Globus pallidus (tissue), 1 donor: ENCODE results near the gene TNPO3.

Experiments used
- DNase-seq: peaks from one replicate; pipeline ENCODE4 v3.0.0-alpha.2; 2015; ENCODE audit warnings: low spot score

TNPO3 gene

GRCh38 chr7:128906766-128907559 is 147.9 kb downstream of the TNPO3 start:
- DNase-seq, result no peak

GRCh38 chr7:128906001-128906765 is 148.7 kb downstream of the TNPO3 start:
- no peak for DNase-seq

DNA sequence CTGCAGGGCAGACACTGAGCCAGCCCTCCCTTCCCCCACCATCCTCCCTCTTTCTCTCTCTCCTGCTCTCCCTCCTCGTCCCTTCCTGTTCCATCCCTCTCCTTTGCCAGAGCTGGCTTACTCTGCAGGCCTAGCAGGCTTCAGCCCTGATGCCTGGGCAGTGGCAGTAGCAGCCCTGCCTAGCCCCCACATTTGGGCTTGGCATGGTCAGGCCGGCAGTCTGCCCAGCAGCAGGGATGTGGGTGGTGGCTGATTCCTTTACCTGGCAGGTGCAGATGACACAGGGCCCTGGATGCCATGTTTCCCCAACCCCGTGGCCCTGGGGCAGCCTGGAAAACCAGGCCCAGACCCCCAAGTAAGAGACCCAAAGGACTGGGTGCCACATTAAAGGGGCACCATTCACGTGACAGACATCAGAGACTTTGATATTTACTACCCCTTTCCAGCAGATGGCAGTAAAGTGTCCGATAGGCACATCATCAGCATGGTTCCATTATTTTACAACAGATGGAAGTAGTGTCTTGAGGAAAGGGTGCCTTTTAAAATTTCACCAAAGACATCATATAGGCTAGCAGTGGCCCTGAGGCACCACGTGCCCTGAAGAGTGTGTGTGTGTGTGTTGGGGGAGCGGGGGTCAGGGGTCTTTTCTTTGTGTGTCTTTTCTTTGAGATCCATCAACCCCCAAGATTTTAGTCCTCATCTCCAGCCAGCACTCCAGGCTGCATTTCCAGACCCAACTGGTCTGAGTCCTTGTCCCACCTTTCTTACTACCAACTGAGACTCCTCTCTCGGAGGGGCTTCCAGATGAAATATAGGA is 150.3 kb downstream of the TNPO3 start:
- DNase-seq, result peak; percentile 23
